Measurements from ENCODE around the gene TSPAN9. TPM values are rescaled to one million over a fixed set of nuclear protein-coding genes. Genes with fewer than 3 reads are reported as not detected.

TSPAN9 gene
- total RNA-seq, 3 donors from 2014 or later: 4.7 to 28.4 (median 8.5) TPM

DNA sequence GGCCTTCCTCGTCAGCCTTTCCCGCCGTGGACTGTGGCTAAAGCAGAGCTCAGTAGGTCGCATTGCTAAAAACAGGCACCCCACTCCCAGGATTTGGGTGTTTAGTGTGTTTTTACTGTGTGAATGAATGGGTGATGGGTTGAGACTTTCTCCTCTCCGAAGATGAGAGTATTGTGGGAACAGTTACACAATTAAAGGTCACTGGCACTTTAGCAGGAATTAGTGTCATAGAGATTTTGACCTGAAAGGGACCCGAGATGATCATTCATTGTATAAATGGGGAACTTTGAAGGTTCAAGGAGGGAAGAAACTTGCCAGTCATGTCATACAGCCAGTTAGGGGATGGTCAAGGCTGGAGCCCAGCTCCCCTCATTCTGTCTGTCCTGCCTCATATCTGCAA is 56.9 kb downstream of the TSPAN9 start:
- Histone ChIP-seq H3K36me3 (ENCODE audit: low read depth) (no peaks in the 10 kb centered on the region), H3K9me3 (no peaks in the 10 kb centered on the region), H3K4me1 (ENCODE audit: low read depth) (no peaks in the 10 kb centered on the region), H3K4me3 (no peak overlapping the region)
- TF ChIP-seq, protein P1, sequence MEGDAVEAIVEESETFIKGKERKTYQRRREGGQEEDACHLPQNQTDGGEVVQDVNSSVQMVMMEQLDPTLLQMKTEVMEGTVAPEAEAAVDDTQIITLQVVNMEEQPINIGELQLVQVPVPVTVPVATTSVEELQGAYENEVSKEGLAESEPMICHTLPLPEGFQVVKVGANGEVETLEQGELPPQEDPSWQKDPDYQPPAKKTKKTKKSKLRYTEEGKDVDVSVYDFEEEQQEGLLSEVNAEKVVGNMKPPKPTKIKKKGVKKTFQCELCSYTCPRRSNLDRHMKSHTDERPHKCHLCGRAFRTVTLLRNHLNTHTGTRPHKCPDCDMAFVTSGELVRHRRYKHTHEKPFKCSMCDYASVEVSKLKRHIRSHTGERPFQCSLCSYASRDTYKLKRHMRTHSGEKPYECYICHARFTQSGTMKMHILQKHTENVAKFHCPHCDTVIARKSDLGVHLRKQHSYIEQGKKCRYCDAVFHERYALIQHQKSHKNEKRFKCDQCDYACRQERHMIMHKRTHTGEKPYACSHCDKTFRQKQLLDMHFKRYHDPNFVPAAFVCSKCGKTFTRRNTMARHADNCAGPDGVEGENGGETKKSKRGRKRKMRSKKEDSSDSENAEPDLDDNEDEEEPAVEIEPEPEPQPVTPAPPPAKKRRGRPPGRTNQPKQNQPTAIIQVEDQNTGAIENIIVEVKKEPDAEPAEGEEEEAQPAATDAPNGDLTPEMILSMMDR (IDR thresholded peaks at IDR 0.05): no peak
- intact Hi-C loops (cut with DNase I, micrococcal nuclease): no loop called here
- ATAC-seq (no peak), DNase-seq (no peak)

DNA sequence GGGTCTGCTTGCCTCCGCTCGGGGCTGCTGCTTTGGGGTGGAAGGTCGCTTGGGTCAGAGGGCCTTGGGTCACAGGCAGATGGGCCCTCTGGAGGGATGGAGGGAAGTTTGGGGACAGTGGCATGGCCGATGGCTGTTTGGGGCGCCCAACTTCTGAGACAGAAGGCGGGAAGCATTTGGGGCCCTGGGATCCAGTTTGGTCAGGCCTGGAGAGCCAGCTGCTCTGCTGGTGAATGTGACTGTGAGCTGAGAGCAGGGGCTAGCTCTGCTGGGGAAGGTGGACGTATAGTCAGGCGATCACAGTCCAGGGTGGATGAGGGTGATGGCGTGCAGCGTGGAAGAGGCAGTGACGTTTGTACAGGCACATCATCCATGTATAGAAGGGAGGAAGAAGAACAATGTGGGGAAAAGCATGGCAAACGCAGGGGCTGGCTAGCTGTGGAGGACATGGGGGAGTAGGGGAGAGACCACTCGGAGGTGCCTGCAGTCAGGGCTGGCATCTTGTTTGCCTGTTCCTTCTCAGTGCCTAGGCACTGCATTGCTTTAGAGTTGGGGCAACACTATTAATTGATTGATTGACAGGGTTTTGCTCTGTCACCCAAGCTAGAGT is 57.5 kb downstream of the TSPAN9 start:
- no peaks in the 10 kb centered on the region for H3K4me1 ChIP-seq (ENCODE audit: low read depth)
- intact Hi-C loops (cut with DNase I, micrococcal nuclease): loop anchor here in 1 of 2 donors (5.0 kb wide), 1 partner anchor 143 kb away; no protein-coding TSS in a partner anchor
- H3K36me3 ChIP-seq (ENCODE audit: low read depth): no peaks in the 10 kb centered on the region

DNA sequence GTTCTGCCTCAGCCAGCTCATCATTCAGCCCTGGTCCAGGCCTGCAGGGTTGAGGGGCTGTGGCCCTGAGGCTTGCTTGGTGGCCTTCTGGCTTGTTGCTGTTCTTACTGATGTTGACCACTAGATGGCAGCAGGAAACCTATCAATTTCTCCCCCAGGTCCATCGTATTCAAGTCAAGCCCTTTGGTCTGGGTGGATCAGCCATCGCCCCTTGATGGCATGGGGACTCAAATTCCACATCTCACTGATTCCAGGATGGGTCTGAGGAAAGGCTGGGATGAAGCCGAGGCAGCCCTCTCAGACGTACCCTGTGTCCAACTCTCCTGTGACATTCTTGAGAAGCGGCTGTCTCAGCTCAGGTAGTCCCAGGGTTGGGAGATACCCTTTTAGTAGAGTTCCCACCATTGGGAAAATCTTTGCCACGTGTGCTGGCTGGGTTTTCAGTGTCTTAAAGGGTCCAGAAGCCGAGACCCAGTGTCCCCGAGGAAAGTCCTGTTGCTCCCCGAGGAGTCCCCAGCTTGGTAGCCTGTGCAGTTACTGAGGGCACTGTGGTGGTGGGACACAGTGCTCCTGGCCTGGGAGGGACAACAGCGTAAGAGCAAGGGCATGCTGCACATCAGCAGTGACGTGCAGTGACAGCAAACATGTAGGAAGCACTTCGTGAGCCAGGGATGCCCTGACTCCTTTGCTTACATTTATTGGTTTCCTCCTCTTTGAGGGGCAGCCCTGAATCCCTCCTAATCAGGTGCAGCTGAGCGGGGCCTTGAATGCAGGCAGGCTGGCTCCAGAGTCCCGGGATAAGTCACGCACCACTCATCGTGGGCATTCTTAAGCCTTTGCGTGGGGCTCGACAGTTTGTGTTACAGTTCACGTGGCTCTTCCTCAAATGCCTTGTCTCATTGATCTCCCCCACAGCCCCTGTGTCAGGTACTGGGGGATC is 58.6 kb downstream of the TSPAN9 start:
- TF ChIP-seq, protein P1 (IDR thresholded peaks at IDR 0.05): peak; percentile 53
- ATAC-seq (peak; percentile 77), DNase-seq (peak in 1 of 3 donors; percentile 44)
- Histone ChIP-seq H3K9me3 (no peaks in the 10 kb centered on the region), H3K36me3 (ENCODE audit: low read depth) (no peaks in the 10 kb centered on the region), H3K4me1 (ENCODE audit: low read depth) (no peaks in the 10 kb centered on the region), H3K4me3 (no peak overlapping the region)
- intact Hi-C loops (cut with DNase I, micrococcal nuclease): loop anchor here (2.0 to 5.0 kb wide), 2 partner anchors 139 to 142 kb away; no protein-coding TSS in a partner anchor

More for the DNA sequence above, 57.5 kb downstream of the TSPAN9 start:
- ATAC-seq: no peak
- H3K9me3 ChIP-seq: no peaks in the 10 kb centered on the region
- DNase-seq: no peak
- TF ChIP-seq, protein P1 (IDR thresholded peaks at IDR 0.05): no peak
- no peak overlapping the region for H3K4me3 ChIP-seq

DNA sequence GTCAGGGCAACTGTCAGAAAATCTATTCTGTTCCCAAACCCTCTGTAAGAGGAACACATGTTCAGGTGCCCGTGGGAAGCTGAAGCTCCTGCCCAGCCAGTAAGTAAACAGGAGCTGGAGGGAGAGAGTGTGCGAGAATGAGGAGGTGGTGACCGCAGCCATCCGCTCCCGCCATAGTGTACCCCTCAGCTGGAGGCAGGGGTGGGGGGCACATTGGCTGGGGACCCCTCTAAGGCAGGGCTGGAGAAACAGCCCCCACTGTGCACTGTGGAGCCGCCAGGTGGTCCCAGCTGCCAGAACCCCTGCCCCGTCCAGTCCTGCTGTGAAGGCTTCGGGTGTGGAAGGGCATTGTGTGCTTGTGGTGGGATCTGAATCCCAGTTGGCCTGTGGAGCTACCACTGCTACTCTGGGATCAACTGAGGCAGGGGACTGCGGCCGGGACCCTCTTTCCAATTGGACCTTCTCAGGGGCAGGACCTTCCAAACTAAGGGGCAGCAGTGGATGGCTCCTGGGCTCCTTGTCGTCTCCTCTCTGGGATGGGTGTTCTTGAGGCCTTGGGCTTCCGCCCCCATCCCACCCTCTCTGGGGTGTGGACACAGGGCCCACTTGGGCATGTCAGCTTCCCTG is 59.6 kb downstream of the TSPAN9 start:
- TF ChIP-seq, protein P1 (IDR thresholded peaks at IDR 0.05): no peak

DNA sequence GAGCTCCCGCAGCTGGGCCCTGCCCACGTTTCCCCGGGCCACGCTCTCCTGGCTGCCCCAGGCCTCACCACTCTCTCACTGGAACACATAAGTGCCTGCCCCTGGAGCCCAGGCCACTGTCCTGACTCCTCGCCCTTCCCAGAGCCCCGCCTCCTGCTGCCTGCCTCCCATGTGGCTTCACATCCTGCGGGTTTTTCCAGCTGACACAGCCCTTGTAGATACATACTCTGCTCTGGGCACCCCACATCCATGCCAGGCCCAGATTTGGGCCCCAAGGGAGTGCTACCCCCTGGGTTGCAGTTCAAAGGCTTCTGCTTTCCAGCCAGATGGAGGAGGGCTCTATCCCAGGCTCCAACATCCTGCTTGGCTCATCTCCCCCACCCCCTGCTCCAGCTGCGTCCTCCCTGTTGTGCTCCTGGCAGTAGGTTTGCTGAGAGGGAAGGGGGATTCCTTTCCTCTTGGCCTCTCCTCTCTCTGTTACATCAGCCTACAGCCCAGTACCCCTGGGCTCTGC is 60.1 kb downstream of the TSPAN9 start:
- intact Hi-C loops (cut with DNase I, micrococcal nuclease): loop anchor here (2.0 to 5.0 kb wide), 2 partner anchors 137 to 140 kb away; no protein-coding TSS in a partner anchor
- Histone ChIP-seq H3K4me3 (no peak overlapping the region), H3K36me3 (ENCODE audit: low read depth) (no peaks in the 10 kb centered on the region), H3K4me1 (ENCODE audit: low read depth) (no peaks in the 10 kb centered on the region), H3K9me3 (no peaks in the 10 kb centered on the region)
- DNase-seq (peak in 1 of 3 donors; percentile 11), ATAC-seq (peak; percentile 21)
- TF ChIP-seq, protein P1 (IDR thresholded peaks at IDR 0.05): no peak

More for the DNA sequence above, 59.6 kb downstream of the TSPAN9 start:
- no peak for ATAC-seq
- no peaks in the 10 kb centered on the region for H3K36me3 ChIP-seq (ENCODE audit: low read depth)
- no peak for DNase-seq
- no peaks in the 10 kb centered on the region for H3K4me1 ChIP-seq (ENCODE audit: low read depth)
- H3K4me3 ChIP-seq: no peak overlapping the region
- no peaks in the 10 kb centered on the region for H3K9me3 ChIP-seq
- intact Hi-C loops (cut with DNase I, micrococcal nuclease): loop anchor here (2.0 to 5.0 kb wide), 2 partner anchors 138 to 141 kb away; no protein-coding TSS in a partner anchor

Data from mucosa of descending colon (tissue), 3 donors.